ENCODE results near the gene CST9L. TPM values are rescaled to one million over a fixed set of nuclear protein-coding genes. Genes with fewer than 3 reads are reported as not detected.

The CST9L gene
- total and polyA plus RNA-seq, 10 of the 15 experiments (the other 5 are each of a cell fraction or from before 2014, with no cell fraction given), result not detected

DNA sequence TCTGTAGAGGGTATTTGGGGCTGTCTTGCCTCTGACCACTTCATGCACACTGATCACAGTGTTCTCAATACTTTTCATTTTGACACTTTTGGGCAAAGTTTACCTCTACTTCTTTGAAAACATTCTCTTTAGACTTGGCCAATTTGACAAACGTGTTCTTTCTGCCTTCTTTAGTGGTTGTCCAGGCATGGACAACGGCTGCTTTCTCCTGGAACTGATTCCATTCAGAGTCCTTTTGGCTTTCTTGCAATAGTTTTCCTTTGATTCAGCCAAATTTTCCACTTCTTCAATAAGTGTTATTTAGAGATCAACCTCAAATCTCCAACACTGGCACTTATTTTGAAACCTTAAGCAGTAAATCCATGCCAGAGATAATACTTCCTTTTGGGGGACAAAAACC is 44.1 kb upstream of the CST9L start (continued):
- TF ChIP-seq E2F8 (IDR thresholded peaks at IDR 0.05; ENCODE audit: low read depth, partially characterized antibody) (no peak), EED (IDR thresholded peaks at IDR 0.05; ENCODE audit: low read depth) (no peak), ATF2 (IDR thresholded peaks at IDR 0.05; ENCODE audit: low read length) (no peak), YY1 (IDR thresholded peaks at IDR 0.05; ENCODE audit: low read depth, low read length) (no peak), CBX3 (IDR thresholded peaks at IDR 0.05; ENCODE audit: borderline replicate concordance, low read depth) (no peak), TCF3 (IDR thresholded peaks at IDR 0.05; ENCODE audit: borderline replicate concordance, insufficient read depth, low read depth, low read length) (no peak), IKZF2 (IDR thresholded peaks at IDR 0.05) (no peak)

DNA sequence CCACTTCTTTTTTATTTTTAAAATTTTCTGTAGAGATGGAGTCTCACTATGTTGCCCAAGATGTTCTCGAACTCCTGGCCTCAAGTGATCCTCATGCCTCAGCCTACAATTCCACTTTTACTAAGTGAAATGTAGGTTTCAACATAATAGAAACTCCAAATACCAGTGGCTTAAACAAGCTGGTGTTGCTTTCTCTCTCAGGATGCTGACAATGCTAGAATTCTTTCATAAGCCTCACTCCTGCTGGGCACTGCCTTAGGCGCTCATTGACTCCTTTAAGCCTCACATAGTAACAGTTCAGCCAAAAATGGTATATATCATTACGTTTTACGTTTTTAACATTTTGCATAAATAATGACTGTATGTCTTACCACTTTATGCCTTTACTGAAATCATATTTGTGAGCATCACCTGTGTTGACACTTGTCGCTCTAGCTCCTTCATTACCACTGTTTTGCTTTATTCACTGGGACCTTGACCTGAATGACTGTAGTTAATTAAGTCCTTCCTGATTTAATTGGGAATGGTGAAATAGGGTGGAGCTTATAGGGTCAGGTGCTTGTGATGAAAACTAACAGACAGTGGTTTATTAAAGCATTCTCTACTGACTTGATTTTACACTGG is 41.3 kb upstream of the CST9L start:
- RAD21 ChIA-PET (ENCODE audit: unreplicated experiment), result interaction anchor here (1.1 to 1.3 kb wide), 2 partner anchors 168 to 268 kb away, joined by 3 to 4 read pairs; no protein-coding TSS in a partner anchor
- no peak overlapping the region for H3K9ac ChIP-seq (ENCODE audit: control insufficient read depth, insufficient read depth, low read length)
- H2AFZ ChIP-seq (ENCODE audit: control insufficient read depth, low read depth, low read length), result no peak overlapping the region
- H3K4me2 ChIP-seq (ENCODE audit: control insufficient read depth, insufficient read depth), result no peak overlapping the region
- TF ChIP-seq FOS (IDR thresholded peaks at IDR 0.05; ENCODE audit: borderline replicate concordance, extremely low read depth, insufficient read length) (no peak), RAD51 (IDR thresholded peaks at IDR 0.05) (no peak), ZSCAN29 (IDR thresholded peaks at IDR 0.05) (no peak)
- intact Hi-C loops (cut with micrococcal nuclease; ENCODE audit: unreplicated experiment) (loop anchor here (10.0 kb wide), 1 partner anchor 915 kb away; no protein-coding TSS in a partner anchor), in situ Hi-C loops (cut with MboI) (loop anchor here (5.0 kb wide), 1 partner anchor 172 kb away; the partner anchor contains the start of gene CSTL1)
- CTCF ChIA-PET, result interaction anchor here (1.2 to 4.1 kb wide), 2 partner anchors 10 to 167 kb away, joined by 3 to 44 read pairs; no protein-coding TSS in a partner anchor
- SMC1A ChIA-PET (ENCODE audit: uncharacterized antibody, unreplicated experiment), result no interaction called here
- H3K36me3 ChIP-seq (ENCODE audit: control insufficient read depth in 2 of 2, insufficient read depth in 2 of 2, low read length in 1 of 2), result no peaks in the 10 kb centered on the region
- POLR2A ChIA-PET, result no interaction called here
- no peak overlapping the region for H3K4me3 ChIP-seq
- BruUV-seq (replicated peaks), result no TSS peak
- FAIRE-seq (no peak), DNase-seq (ENCODE audit: low read depth, low spot score) (no peak), ATAC-seq (no peak)
- H3K4me1 ChIP-seq (ENCODE audit: control insufficient read depth, insufficient read depth, low read length), result no peaks in the 10 kb centered on the region
- 36% methylated on average over 5 of the region's 5 CpGs for WGBS (ENCODE audit: insufficient coverage, insufficient replicate concordance, low lambda C conversion rate, missing lambda C conversion rate)
- H3K9me3 ChIP-seq (replicated peaks; ENCODE audit: control insufficient read depth, insufficient read depth, low read length), result no peaks in the 10 kb centered on the region
- H3K79me2 ChIP-seq (ENCODE audit: control insufficient read depth, insufficient read depth, low read length), result no peaks in the 10 kb centered on the region
- H3K27ac ChIP-seq (ENCODE audit: control insufficient read depth, insufficient read depth), result no peak overlapping the region
- no peaks in the 10 kb centered on the region for H3K27me3 ChIP-seq (replicated peaks in 1 of 2; ENCODE audit: control insufficient read depth in 2 of 2, insufficient read depth in 2 of 2, low read length in 1 of 2)
- no peaks in the 10 kb centered on the region for H4K20me1 ChIP-seq (ENCODE audit: control insufficient read depth, insufficient read depth)
